ENCODE measurements around the gene RAB37.

RAB37 gene

GRCh38 chr17:74703311-74703710, 33.7 kb upstream of the RAB37 start:
- H3K27me3 ChIP-seq (ENCODE audit: insufficient read depth, poor library complexity, severe bottlenecking): peaks cover 13% of the 10 kb centered on the region
- no peak for ATAC-seq (ENCODE audit: low read depth)
- H3K9me3 ChIP-seq (ENCODE audit: severe bottlenecking): no peaks in the 10 kb centered on the region

GRCh38 chr17:74704544-74704943, 32.5 kb upstream of the RAB37 start:
- Histone ChIP-seq H3K9me3 (ENCODE audit: severe bottlenecking) (no peaks in the 10 kb centered on the region), H3K27ac (ENCODE audit: poor library complexity, severe bottlenecking) (no peak overlapping the region), H3K27me3 (ENCODE audit: insufficient read depth, poor library complexity, severe bottlenecking) (peaks cover 7% of the 10 kb centered on the region), H3K4me1 (ENCODE audit: insufficient read depth, poor library complexity, severe bottlenecking) (no peaks in the 10 kb centered on the region), H3K4me3 (ENCODE audit: severe bottlenecking) (no peak overlapping the region), H3K36me3 (ENCODE audit: low read depth) (no peaks in the 10 kb centered on the region)
- DNase-seq (ENCODE audit: low spot score): no peak
- no peak for ATAC-seq (ENCODE audit: low read depth)
- TF ChIP-seq, protein P1, sequence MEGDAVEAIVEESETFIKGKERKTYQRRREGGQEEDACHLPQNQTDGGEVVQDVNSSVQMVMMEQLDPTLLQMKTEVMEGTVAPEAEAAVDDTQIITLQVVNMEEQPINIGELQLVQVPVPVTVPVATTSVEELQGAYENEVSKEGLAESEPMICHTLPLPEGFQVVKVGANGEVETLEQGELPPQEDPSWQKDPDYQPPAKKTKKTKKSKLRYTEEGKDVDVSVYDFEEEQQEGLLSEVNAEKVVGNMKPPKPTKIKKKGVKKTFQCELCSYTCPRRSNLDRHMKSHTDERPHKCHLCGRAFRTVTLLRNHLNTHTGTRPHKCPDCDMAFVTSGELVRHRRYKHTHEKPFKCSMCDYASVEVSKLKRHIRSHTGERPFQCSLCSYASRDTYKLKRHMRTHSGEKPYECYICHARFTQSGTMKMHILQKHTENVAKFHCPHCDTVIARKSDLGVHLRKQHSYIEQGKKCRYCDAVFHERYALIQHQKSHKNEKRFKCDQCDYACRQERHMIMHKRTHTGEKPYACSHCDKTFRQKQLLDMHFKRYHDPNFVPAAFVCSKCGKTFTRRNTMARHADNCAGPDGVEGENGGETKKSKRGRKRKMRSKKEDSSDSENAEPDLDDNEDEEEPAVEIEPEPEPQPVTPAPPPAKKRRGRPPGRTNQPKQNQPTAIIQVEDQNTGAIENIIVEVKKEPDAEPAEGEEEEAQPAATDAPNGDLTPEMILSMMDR (IDR thresholded peaks at IDR 0.05; ENCODE audit: poor library complexity, severe bottlenecking): no peak

More at GRCh38 chr17:74703311-74703710, 33.7 kb upstream of the RAB37 start:
- no peak overlapping the region for H3K4me3 ChIP-seq (ENCODE audit: severe bottlenecking)
- H3K27ac ChIP-seq (ENCODE audit: poor library complexity, severe bottlenecking): no peak overlapping the region
- no peaks in the 10 kb centered on the region for H3K36me3 ChIP-seq (ENCODE audit: low read depth)
- no peak for DNase-seq (ENCODE audit: low spot score)
- no peaks in the 10 kb centered on the region for H3K4me1 ChIP-seq (ENCODE audit: insufficient read depth, poor library complexity, severe bottlenecking)
- TF ChIP-seq, protein P1 (IDR thresholded peaks at IDR 0.05; ENCODE audit: poor library complexity, severe bottlenecking): no peak

DNA sequence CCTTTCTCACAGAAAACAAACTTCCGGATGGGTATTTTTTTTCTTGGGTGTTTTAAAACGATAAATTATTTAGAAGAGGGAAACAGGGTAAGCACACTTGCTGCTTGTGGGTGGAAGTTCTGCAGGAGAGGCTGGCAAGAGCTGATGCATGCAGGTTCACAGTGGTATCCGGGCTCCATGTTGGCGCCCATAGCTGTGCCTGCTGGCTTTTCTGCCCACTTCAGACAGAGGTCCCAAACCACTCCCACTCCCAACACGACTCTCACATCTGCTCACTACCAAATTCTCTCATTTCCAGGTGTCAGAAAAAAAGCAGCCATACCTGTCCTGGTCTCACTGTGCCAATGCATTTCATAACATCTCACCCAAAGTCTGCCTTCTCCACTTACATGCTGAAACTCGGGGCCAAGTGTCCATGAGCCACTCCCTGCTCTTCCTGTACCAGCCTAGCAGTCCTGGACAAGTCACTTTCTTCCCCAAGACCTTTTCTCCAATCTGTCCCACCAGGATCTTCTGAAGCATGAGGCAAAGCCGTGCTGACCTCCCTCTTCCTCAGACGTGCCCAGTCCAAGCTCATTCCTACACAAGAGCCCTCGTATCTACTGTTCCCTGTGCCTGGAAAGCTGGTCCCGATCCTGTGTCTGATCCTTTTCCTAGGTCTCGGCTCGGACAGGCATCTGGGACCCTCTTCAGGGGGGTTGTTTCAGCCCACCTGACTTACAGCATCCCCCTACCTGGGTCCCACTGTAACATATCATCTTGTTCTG, 25.8 kb upstream of the RAB37 start:
- Histone ChIP-seq H3K4me1 (ENCODE audit: insufficient read depth, poor library complexity, severe bottlenecking) (no peaks in the 10 kb centered on the region), H3K4me3 (ENCODE audit: severe bottlenecking) (no peak overlapping the region), H3K27ac (ENCODE audit: poor library complexity, severe bottlenecking) (no peak overlapping the region), H3K27me3 (ENCODE audit: insufficient read depth, poor library complexity, severe bottlenecking) (no peaks in the 10 kb centered on the region), H3K9me3 (ENCODE audit: severe bottlenecking) (no peaks in the 10 kb centered on the region), H3K36me3 (ENCODE audit: low read depth) (no peaks in the 10 kb centered on the region)
- ATAC-seq (ENCODE audit: low read depth): no peak
- DNase-seq (ENCODE audit: low spot score): no peak
- TF ChIP-seq, protein P1 (IDR thresholded peaks at IDR 0.05; ENCODE audit: poor library complexity, severe bottlenecking): no peak

GRCh38 chr17:74712301-74712700, 24.8 kb upstream of the RAB37 start:
- Histone ChIP-seq H3K9me3 (ENCODE audit: severe bottlenecking) (no peaks in the 10 kb centered on the region), H3K36me3 (ENCODE audit: low read depth) (no peaks in the 10 kb centered on the region), H3K4me3 (ENCODE audit: severe bottlenecking) (no peak overlapping the region), H3K4me1 (ENCODE audit: insufficient read depth, poor library complexity, severe bottlenecking) (no peaks in the 10 kb centered on the region), H3K27me3 (ENCODE audit: insufficient read depth, poor library complexity, severe bottlenecking) (peaks cover 3% of the 10 kb centered on the region), H3K27ac (ENCODE audit: poor library complexity, severe bottlenecking) (no peak overlapping the region)
- TF ChIP-seq, protein P1 (IDR thresholded peaks at IDR 0.05; ENCODE audit: poor library complexity, severe bottlenecking): no peak
- ATAC-seq (ENCODE audit: low read depth): no peak
- DNase-seq (ENCODE audit: low spot score): no peak

GRCh38 chr17:74712756-74713155, 24.3 kb upstream of the RAB37 start, which contains the start of gene CD300LF:
Gene CD300LF (minus strand): TSS chr17:74712923. CDS start chr17:74712866, 57 bp downstream.
- ATAC-seq (ENCODE audit: low read depth) (no peak), DNase-seq (ENCODE audit: low spot score) (no peak)
- H3K4me1 ChIP-seq (ENCODE audit: insufficient read depth, poor library complexity, severe bottlenecking): no peaks in the 10 kb centered on the region
- H3K27me3 ChIP-seq (ENCODE audit: insufficient read depth, poor library complexity, severe bottlenecking): peaks cover 3% of the 10 kb centered on the region
- no peak within 1 kb of the TSS for H3K27ac ChIP-seq (ENCODE audit: poor library complexity, severe bottlenecking)
- H3K4me3 ChIP-seq (ENCODE audit: severe bottlenecking): no peak within 1 kb of the TSS
- H3K9me3 ChIP-seq (ENCODE audit: severe bottlenecking): no peaks in the 10 kb centered on the region
- no peaks in the 10 kb centered on the region for H3K36me3 ChIP-seq (ENCODE audit: low read depth)
- TF ChIP-seq, protein P1 (IDR thresholded peaks at IDR 0.05; ENCODE audit: poor library complexity, severe bottlenecking): no peak
